Stomach (tissue), 4 donors: ENCODE data around the gene RALBP1.

ENCODE experiments used
- CTCF ChIP-seq, 7 experiments: fragments of 450-650 bp in 4 of 7; fragments of 200-600 bp in 3 of 7; sonication (generic) in 3 of 7; IDR thresholded peaks; one replicate each; pipeline ENCODE4 v1.5.1; 2016 to 2019; ENCODE audit warnings: antibody characterized with exemption in 7 of 7, control low read depth in 2 of 7, mild to moderate bottlenecking in 1 of 7
- POLR2A ChIP-seq, 4 donors: fragments of 450-650 bp; IDR thresholded peaks; one replicate each; pipeline ENCODE4 v1.6.1; 2016; ENCODE audit warnings: antibody characterized with exemption in 4 of 4, control low read depth in 2 of 4, mild to moderate bottlenecking in 1 of 4, moderate library complexity in 1 of 4

DNA sequence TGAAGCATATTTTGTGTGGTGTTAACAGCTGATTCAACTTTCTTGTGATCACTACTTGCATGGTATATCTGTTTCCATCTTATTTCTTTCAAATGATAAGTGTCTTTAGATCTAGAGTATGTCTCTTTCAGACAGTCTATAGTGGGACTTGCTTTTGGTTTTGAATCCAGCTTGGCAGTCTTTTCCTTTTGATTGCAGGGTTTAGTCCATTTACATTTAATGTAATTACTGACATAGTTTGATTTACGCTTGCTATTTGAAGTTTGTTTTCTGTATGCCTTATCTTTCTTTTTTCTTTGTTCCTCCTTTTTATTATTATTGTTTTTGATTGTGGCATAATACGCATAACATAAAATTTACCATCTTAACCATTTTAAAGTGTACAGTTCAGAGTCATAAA is 9.2 kb upstream of the RALBP1 start:
- TF ChIP-seq CTCF (IDR thresholded peaks at IDR 0.05) (no peak), POLR2A (IDR thresholded peaks at IDR 0.05) (no peak)
